IMR-90 (cell line): ENCODE measurements around the gene RAD51B. TPM values are rescaled to one million over a fixed set of nuclear protein-coding genes. Genes with fewer than 3 reads are reported as not detected.

Experiments
- ATAC-seq: fragments of 200-7000 bp; cut with Tn5 transposase; 2 replicates; pipeline ENCODE4 v1.9.1; 2020; ENCODE audit warnings: low read depth, mild to moderate bottlenecking, moderate library complexity
- BruUV-seq: library from RNA; stranded (reverse); fragments of 400-500 nt; replicated peaks from 2 replicates; lab custom pipeline; 2021; lab: Mats Ljungman, UMichigan
- CTCF ChIA-PET: fragments of 300-600 bp; formaldehyde crosslinking; extraction: SDS; loops from one replicate; lab custom pipeline; 2021; ENCODE audit warnings: antibody characterized with exemption; lab: Yijun Ruan, JAX
- POLR2A ChIA-PET: fragments of 300-600 bp; sonication (Branson Sonifier 250); formaldehyde crosslinking; loops from one replicate; lab custom pipeline; 2022; ENCODE audit warnings: antibody characterized with exemption; ENCODE audit not compliant: unreplicated experiment; lab: Charles Lee
- DNase-seq: peaks from one replicate; pipeline ENCODE4 v3.0.0; 2013
- H2AFZ ChIP-seq: replicated peaks from 2 replicates; pipeline ENCODE3; 2013; ENCODE audit warnings: low read length, mild to moderate bottlenecking; ENCODE audit not compliant: poor library complexity
- H2AK5ac ChIP-seq: 2 replicates; pipeline ENCODE4 v1.6.1; 2013; ENCODE audit warnings: low read depth, low read length, inconsistent platforms
- H2AK9ac ChIP-seq: replicated peaks from 2 replicates; pipeline ENCODE3; 2013; ENCODE audit warnings: mild to moderate bottlenecking, low read depth, low read length, moderate library complexity; ENCODE audit not compliant: poor library complexity
- H2BK120ac ChIP-seq: 2 replicates; pipeline ENCODE4 v1.6.1; 2013; ENCODE audit warnings: low read depth, low read length, inconsistent platforms
- H2BK15ac ChIP-seq: 3 replicates; pipeline ENCODE4 v1.6.1; 2013; ENCODE audit warnings: low read depth, low read length, inconsistent platforms
- H2BK20ac ChIP-seq: 2 replicates; pipeline ENCODE4 v1.6.1; 2013; ENCODE audit warnings: low read depth, mild to moderate bottlenecking, inconsistent platforms, low read length, moderate library complexity
- H2BK5ac ChIP-seq: 2 replicates; pipeline ENCODE4 v1.6.1; 2013; ENCODE audit warnings: mild to moderate bottlenecking, low read depth, low read length, inconsistent platforms; ENCODE audit not compliant: poor library complexity, severe bottlenecking
- H3K14ac ChIP-seq: replicated peaks from 2 replicates; pipeline ENCODE4 v1.6.1; 2013; ENCODE audit warnings: low read depth, low read length, inconsistent platforms
- H3K18ac ChIP-seq: 2 replicates; pipeline ENCODE4 v1.6.1; 2013; ENCODE audit warnings: low read depth, low read length, control low read depth
- H3K23ac ChIP-seq: 2 replicates; pipeline ENCODE4 v1.6.1; 2013; ENCODE audit warnings: low read depth, low read length, inconsistent platforms
- H3K27ac ChIP-seq: 2 replicates; pipeline ENCODE4 v1.5.1; 2013; ENCODE audit warnings: mild to moderate bottlenecking, control low read depth, low read length; ENCODE audit not compliant: insufficient read depth
- H3K27me3 ChIP-seq: 2 replicates; pipeline ENCODE4 v1.6.1; 2013; ENCODE audit warnings: low read length; ENCODE audit not compliant: control insufficient read depth, insufficient read depth
- H3K36me3 ChIP-seq: 2 replicates; pipeline ENCODE4 v1.6.1; 2013; ENCODE audit warnings: low read length, mixed read lengths; ENCODE audit not compliant: control insufficient read depth, insufficient read depth
- H3K4ac ChIP-seq: 2 replicates; pipeline ENCODE4 v1.6.1; 2013; ENCODE audit warnings: low read depth, low read length, inconsistent platforms
- H3K4me1 ChIP-seq: 2 replicates; pipeline ENCODE4 v1.6.1; 2013; ENCODE audit warnings: low read length, mixed read lengths; ENCODE audit not compliant: control insufficient read depth, insufficient read depth
- H3K4me2 ChIP-seq: 2 replicates; pipeline ENCODE4 v1.6.1; 2013; ENCODE audit warnings: low read depth, mild to moderate bottlenecking, control low read depth, low read length, moderate library complexity
- H3K4me3 ChIP-seq: 2 replicates; pipeline ENCODE4 v1.5.1; 2013; ENCODE audit warnings: low read depth, mild to moderate bottlenecking, control low read depth, low read length, moderate library complexity; ENCODE audit not compliant: insufficient read depth
- H3K56ac ChIP-seq: 2 replicates; pipeline ENCODE4 v1.6.1; 2013; ENCODE audit warnings: low read length, inconsistent platforms; ENCODE audit not compliant: insufficient read depth; ENCODE audit errors: extremely low read depth
- H3K79me1 ChIP-seq, 2 experiments: 2 replicates each; pipeline ENCODE4 v1.6.1; 2013; ENCODE audit warnings: low read length in 2 of 2, inconsistent platforms in 1 of 2, low read depth in 1 of 2
- H3K9ac ChIP-seq: 2 replicates; pipeline ENCODE4 v1.6.1; 2013; ENCODE audit warnings: low read depth, low read length, control low read depth
- H3K9me1 ChIP-seq: 2 replicates; pipeline ENCODE4 v1.6.1; 2013; ENCODE audit warnings: low read length, inconsistent platforms; ENCODE audit not compliant: insufficient read depth
- H3K9me3 ChIP-seq: 2 replicates; pipeline ENCODE4 v1.6.1; 2013; ENCODE audit warnings: low read length; ENCODE audit not compliant: control insufficient read depth, insufficient read depth
- H4K20me1 ChIP-seq: 2 replicates; pipeline ENCODE4 v1.6.1; 2013; ENCODE audit warnings: low read length, inconsistent platforms; ENCODE audit not compliant: insufficient read depth
- H4K5ac ChIP-seq: 2 replicates; pipeline ENCODE4 v1.6.1; 2013; ENCODE audit warnings: mild to moderate bottlenecking, low read depth, low read length, control low read depth
- H4K8ac ChIP-seq, 2 experiments: 2 replicates each; pipeline ENCODE4 v1.6.1; 2013; ENCODE audit warnings: low read depth in 2 of 2, low read length in 2 of 2, control low read depth in 1 of 2, inconsistent platforms in 1 of 2
- H4K91ac ChIP-seq: 2 replicates; pipeline ENCODE4 v1.6.1; 2013; ENCODE audit warnings: low read depth, low read length, inconsistent platforms; ENCODE audit not compliant: insufficient read depth
- BHLHE40 ChIP-seq: fragments of 150-350 bp; IDR thresholded peaks from 2 replicates; pipeline ENCODE4 v1.6.1; 2016; ENCODE audit warnings: mild to moderate bottlenecking, low read depth, low read length
- CEBPB ChIP-seq: IDR thresholded peaks from 2 replicates; pipeline ENCODE4 v1.6.1; 2012; ENCODE audit warnings: low read depth, low read length, improper control_type of control experiment
- CHD1 ChIP-seq: IDR thresholded peaks from 2 replicates; pipeline ENCODE4 v1.6.1; 2012; ENCODE audit warnings: low read depth, low read length, improper control_type of control experiment
- MAFK ChIP-seq: IDR thresholded peaks from 2 replicates; pipeline ENCODE4 v1.6.1; 2012; ENCODE audit warnings: low read depth, low read length, improper control_type of control experiment
- MAZ ChIP-seq: IDR thresholded peaks from 2 replicates; pipeline ENCODE4 v1.6.1; 2012; ENCODE audit warnings: low read depth, mild to moderate bottlenecking, low read length, improper control_type of control experiment, moderate library complexity, borderline replicate concordance
- NFE2L2 ChIP-seq: fragments of 150-350 bp; IDR thresholded peaks from 2 replicates; pipeline ENCODE4 v1.6.1; 2016; ENCODE audit warnings: low read depth, mild to moderate bottlenecking, low read length
- POLR2A ChIP-seq: IDR thresholded peaks from 2 replicates; pipeline ENCODE4 v1.6.1; 2012; ENCODE audit warnings: mild to moderate bottlenecking, low read depth, low read length
- RAD21 ChIP-seq: IDR thresholded peaks from 2 replicates; pipeline ENCODE4 v1.6.1; 2012; ENCODE audit warnings: low read length, improper control_type of control experiment
- RFX5 ChIP-seq: IDR thresholded peaks from 2 replicates; pipeline ENCODE4 v1.8.0; 2012; ENCODE audit warnings: low read depth, mild to moderate bottlenecking, low read length, moderate library complexity
- SMC3 ChIP-seq: fragments of 150-350 bp; IDR thresholded peaks from 2 replicates; pipeline ENCODE4 v1.6.1; 2016; ENCODE audit warnings: low read depth, mild to moderate bottlenecking, antibody characterized with exemption, low read length, moderate library complexity
- WGBS, 2 experiments: methylation state at CpG; one replicate each; pipeline versions ENCODE4 v1.1.5 to v1.1.7; 2013; ENCODE audit warnings: missing lambda C conversion rate in 2 of 2; ENCODE audit not compliant: insufficient read length in 1 of 2; ENCODE audit errors: extremely low coverage in 2 of 2; 5-methylcytosine and 5-hydroxymethylcytosine counted together
- dilution Hi-C: fragments of 300-500 bp; cut with HindIII; formaldehyde crosslinking; loops from one replicate; pipeline ENCODE4 v1.14.3; 2018; ENCODE audit warnings: low sequenced_read_pairs; ENCODE audit not compliant: unreplicated experiment
- in situ Hi-C: fragments of 300-500 bp; cut with MboI; formaldehyde crosslinking; loops from 3 replicates; pipeline ENCODE4 v1.14.3; 2019; ENCODE audit warnings: low sequenced_read_pairs, inconsistent platforms, mixed read lengths
- intact Hi-C: fragments of 100-400 bp; cut with micrococcal nuclease; formaldehyde crosslinking; loops from 2 replicates; pipeline ENCODE4 v1.10.0; 2022
- polyA plus RNA-seq, 3 experiments: library from polyadenylated mRNA; depleted of rRNA; stranded (reverse); fragments of >200 nt; gene quantifications; 2 replicates each; pipeline ENCODE4 v1.2.3, GENCODE V29; 2012; ENCODE audit warnings: low replicate concordance in 1 of 3
- total RNA-seq: library from RNA; depleted of rRNA; stranded (reverse); fragments of >200 nt; gene quantifications from 2 replicates; pipeline ENCODE4 v1.2.3, GENCODE V29; 2012
- TF ChIP-seq, protein P1 (sequence below): fragments of 150-350 bp; IDR thresholded peaks from 2 replicates; pipeline ENCODE4 v1.6.1; 2017; ENCODE audit warnings: mild to moderate bottlenecking, antibody characterized with exemption, low read length, low read depth
- TF ChIP-seq, protein P2 (sequence below): conservative IDR thresholded peaks from 2 replicates; pipeline ENCODE4 v1.5.1; 2012; ENCODE audit warnings: mild to moderate bottlenecking, low read depth, low read length, improper control_type of control experiment
- TF ChIP-seq, protein P3 (sequence below): fragments of 150-350 bp; IDR thresholded peaks from 2 replicates; pipeline ENCODE4 v1.6.1; 2016; ENCODE audit warnings: low read depth, mild to moderate bottlenecking, low read length, moderate library complexity, borderline replicate concordance

Gene RAD51B
- total and polyA plus RNA-seq, 2 of the 4 experiments (the other 2 are of a cell fraction), result 5.1 to 18.8 TPM

DNA sequence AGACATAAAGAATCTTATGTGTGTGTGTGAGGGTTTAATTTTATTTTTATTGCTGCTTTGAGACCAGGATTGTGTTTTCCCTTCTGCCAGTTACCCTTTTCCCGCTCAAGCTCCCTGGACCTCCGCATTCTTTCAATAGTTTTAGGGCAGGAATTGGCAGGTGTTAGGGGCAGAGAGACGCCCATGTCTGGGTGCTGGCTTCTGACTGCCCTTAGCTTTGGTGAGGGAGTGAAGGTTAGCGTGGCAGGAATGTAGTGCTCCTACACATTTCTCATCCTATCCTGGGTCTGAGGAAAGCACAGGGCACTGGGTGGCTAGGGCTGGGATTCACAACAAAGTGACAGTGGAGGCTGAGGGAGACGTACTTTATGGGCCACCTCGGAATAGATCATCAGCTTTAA is 545.2 kb downstream of the RAD51B start:
- peak overlapping the region; percentile 11 for H2BK5ac ChIP-seq
- H4K5ac ChIP-seq, result peak overlapping the region; percentile 56
- peak overlapping the region; percentile 49 for H2AFZ ChIP-seq
- peak overlapping the region; percentile 65 for H2BK20ac ChIP-seq
- in situ Hi-C loops, result no loop called here
- no peak overlapping the region for H3K4me2 ChIP-seq
- ChIA-PET POLR2A (no interaction called here), CTCF (interaction anchor here (1.6 kb wide), 1 partner anchor 12 kb away, joined by 4 read pairs; no protein-coding TSS in a partner anchor)
- no peak overlapping the region for H3K27ac ChIP-seq
- no peaks in the 10 kb centered on the region for H3K27me3 ChIP-seq
- H2AK9ac ChIP-seq, result peak overlapping the region; percentile 30
- H3K9ac ChIP-seq, result no peak overlapping the region
- no peak for DNase-seq
- peak overlapping the region; percentile 29; the same call in 2 of the 3 replicates for H2BK15ac ChIP-seq
- H3K4me1 ChIP-seq, result peaks cover 13% of the 10 kb centered on the region
- H3K4ac ChIP-seq, result peak overlapping the region; percentile 88
- no peaks in the 10 kb centered on the region for H4K20me1 ChIP-seq
- H3K79me1 ChIP-seq, result peaks cover 0 to 4% of the 10 kb centered on the region in 2 experiments; a peak in 1 of 4 replicates
- intact Hi-C loops, result no loop called here
- dilution Hi-C loops, result no loop called here
- peaks cover 12% of the 10 kb centered on the region for H3K9me1 ChIP-seq
- peak overlapping the region; percentile 91 for H2AK5ac ChIP-seq
- H3K9me3 ChIP-seq, result no peaks in the 10 kb centered on the region
- H3K23ac ChIP-seq, result peak overlapping the region; percentile 14; the same call in 1 of the 2 replicates
- 52% methylated on average over 2 of the region's 6 CpGs; no CpG with 5 or more reads in 1 of the 2 experiments for WGBS, 2 experiments
- H3K18ac ChIP-seq, result peak overlapping the region; percentile 59
- ATAC-seq, result peak; percentile 46
- H3K4me3 ChIP-seq, result no peak overlapping the region
- TF ChIP-seq, protein P1, sequence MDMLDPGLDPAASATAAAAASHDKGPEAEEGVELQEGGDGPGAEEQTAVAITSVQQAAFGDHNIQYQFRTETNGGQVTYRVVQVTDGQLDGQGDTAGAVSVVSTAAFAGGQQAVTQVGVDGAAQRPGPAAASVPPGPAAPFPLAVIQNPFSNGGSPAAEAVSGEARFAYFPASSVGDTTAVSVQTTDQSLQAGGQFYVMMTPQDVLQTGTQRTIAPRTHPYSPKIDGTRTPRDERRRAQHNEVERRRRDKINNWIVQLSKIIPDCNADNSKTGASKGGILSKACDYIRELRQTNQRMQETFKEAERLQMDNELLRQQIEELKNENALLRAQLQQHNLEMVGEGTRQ, result no peak
- TF ChIP-seq MAZ, result no peak
- no peak for TF ChIP-seq BHLHE40
- no peak for TF ChIP-seq CHD1
- no peak for TF ChIP-seq SMC3
- TF ChIP-seq NFE2L2, result no peak
- no peak for TF ChIP-seq RFX5
- TF ChIP-seq, protein P2, sequence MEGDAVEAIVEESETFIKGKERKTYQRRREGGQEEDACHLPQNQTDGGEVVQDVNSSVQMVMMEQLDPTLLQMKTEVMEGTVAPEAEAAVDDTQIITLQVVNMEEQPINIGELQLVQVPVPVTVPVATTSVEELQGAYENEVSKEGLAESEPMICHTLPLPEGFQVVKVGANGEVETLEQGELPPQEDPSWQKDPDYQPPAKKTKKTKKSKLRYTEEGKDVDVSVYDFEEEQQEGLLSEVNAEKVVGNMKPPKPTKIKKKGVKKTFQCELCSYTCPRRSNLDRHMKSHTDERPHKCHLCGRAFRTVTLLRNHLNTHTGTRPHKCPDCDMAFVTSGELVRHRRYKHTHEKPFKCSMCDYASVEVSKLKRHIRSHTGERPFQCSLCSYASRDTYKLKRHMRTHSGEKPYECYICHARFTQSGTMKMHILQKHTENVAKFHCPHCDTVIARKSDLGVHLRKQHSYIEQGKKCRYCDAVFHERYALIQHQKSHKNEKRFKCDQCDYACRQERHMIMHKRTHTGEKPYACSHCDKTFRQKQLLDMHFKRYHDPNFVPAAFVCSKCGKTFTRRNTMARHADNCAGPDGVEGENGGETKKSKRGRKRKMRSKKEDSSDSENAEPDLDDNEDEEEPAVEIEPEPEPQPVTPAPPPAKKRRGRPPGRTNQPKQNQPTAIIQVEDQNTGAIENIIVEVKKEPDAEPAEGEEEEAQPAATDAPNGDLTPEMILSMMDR, result no peak
- no peak for TF ChIP-seq CEBPB
- no peak for TF ChIP-seq POLR2A
- TF ChIP-seq, protein P3, sequence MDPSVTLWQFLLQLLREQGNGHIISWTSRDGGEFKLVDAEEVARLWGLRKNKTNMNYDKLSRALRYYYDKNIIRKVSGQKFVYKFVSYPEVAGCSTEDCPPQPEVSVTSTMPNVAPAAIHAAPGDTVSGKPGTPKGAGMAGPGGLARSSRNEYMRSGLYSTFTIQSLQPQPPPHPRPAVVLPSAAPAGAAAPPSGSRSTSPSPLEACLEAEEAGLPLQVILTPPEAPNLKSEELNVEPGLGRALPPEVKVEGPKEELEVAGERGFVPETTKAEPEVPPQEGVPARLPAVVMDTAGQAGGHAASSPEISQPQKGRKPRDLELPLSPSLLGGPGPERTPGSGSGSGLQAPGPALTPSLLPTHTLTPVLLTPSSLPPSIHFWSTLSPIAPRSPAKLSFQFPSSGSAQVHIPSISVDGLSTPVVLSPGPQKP, result no peak
- no peak for TF ChIP-seq MAFK
- no peak for TF ChIP-seq RAD21
- H2BK120ac ChIP-seq, result peak overlapping the region; percentile 48
- H4K8ac ChIP-seq, result peak overlapping the region; percentile 51 to 81
- H3K36me3 ChIP-seq, result no peaks in the 10 kb centered on the region
- peak overlapping the region; percentile 47; the same call in 1 of the 2 replicates for H3K56ac ChIP-seq
- H4K91ac ChIP-seq, result peak overlapping the region; percentile 56; the same call in 1 of the 2 replicates
- peak overlapping the region; percentile 63 for H3K14ac ChIP-seq
- BruUV-seq, result no TSS peak
